UCSD-AML1 (cell line): Measurements from ENCODE around the gene CYB5R3.

Experiments
- DNase-seq: peaks from one replicate; lab custom pipeline; 2025; ENCODE audit not compliant: unreplicated experiment; lab: John Stamatoyannopoulos, UW

The CYB5R3 gene

GRCh38 chr22:42646569-42647525 is 2.3 kb downstream of the CYB5R3 start:
- DNase-seq = no peak

GRCh38 chr22:42645938-42646568 is 3.1 kb downstream of the CYB5R3 start:
- DNase-seq = no peak

GRCh38 chr22:42645341-42645937 is 3.8 kb downstream of the CYB5R3 start:
- DNase-seq = no peak

GRCh38 chr22:42644422-42645340 is 4.5 kb downstream of the CYB5R3 start:
- no peak for DNase-seq

- no peak for DNase-seq
These were observed 5.4 kb downstream of the CYB5R3 start for GRCh38 chr22:42643634-42644421.

GRCh38 chr22:42642806-42643633 is 6.2 kb downstream of the CYB5R3 start:
- DNase-seq = peak; percentile 50

- DNase-seq = no peak
These were observed 7.3 kb downstream of the CYB5R3 start for GRCh38 chr22:42641801-42642413.

GRCh38 chr22:42639541-42640241 is 9.5 kb downstream of the CYB5R3 start:
- DNase-seq = no peak

- no peak for DNase-seq
These were observed 11.6 kb downstream of the CYB5R3 start for GRCh38 chr22:42637555-42637954.

- no peak for DNase-seq
These were observed 12.7 kb downstream of the CYB5R3 start for GRCh38 chr22:42636506-42636905.

- DNase-seq = no peak
These were observed 13.7 kb downstream of the CYB5R3 start for GRCh38 chr22:42635531-42635930.

GRCh38 chr22:42633013-42633412 is 16.2 kb downstream of the CYB5R3 start:
- DNase-seq = no peak

GRCh38 chr22:42632096-42632495 is 17.1 kb downstream of the CYB5R3 start:
- DNase-seq = no peak

GRCh38 chr22:42630901-42631602 is 18.1 kb downstream of the CYB5R3 start:
- no peak for DNase-seq

GRCh38 chr22:42630211-42630610 is 19.0 kb downstream of the CYB5R3 start:
- no peak for DNase-seq

- DNase-seq = no peak
These were observed 21.2 kb downstream of the CYB5R3 start for GRCh38 chr22:42627981-42628380.

- no peak for DNase-seq
These were observed 22.1 kb downstream of the CYB5R3 start for GRCh38 chr22:42626951-42627625.
